Anterior cingulate cortex (tissue), 58 donors: ENCODE data around the gene NPHP4.

Experiments
- DNase-seq, 58 donors: peaks; one replicate each; lab custom pipeline; 2025; lab: John Stamatoyannopoulos, UW

NPHP4 gene

GRCh38 chr1:5844442-5844841 is 147.8 kb downstream of the NPHP4 start:
- DNase-seq, result no peak

- DNase-seq, result no peak
These were observed 148.6 kb downstream of the NPHP4 start for GRCh38 chr1:5843521-5844096.

DNA sequence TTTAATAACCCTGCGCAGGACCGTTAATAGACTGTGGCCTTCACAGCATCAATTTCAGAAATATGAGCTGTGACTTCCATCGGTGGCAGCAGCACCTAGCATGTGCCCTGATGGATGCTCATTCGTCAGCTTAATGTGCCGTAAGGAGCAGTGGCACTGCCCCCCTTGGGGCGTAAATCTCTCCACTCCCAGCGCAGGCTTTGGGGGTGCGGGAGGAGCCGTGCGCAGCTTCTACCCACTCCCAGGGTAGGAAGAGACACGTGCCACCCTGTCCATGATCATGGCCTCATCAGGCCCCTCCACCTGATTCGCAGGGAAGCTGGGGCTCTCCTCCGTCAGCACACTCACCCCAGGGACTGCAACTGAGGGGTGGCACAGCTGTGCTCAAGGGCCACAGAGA is 149.5 kb downstream of the NPHP4 start:
- DNase-seq, result no peak

- DNase-seq, result no peak
These were observed 151.6 kb downstream of the NPHP4 start for GRCh38 chr1:5840551-5841001.

DNA sequence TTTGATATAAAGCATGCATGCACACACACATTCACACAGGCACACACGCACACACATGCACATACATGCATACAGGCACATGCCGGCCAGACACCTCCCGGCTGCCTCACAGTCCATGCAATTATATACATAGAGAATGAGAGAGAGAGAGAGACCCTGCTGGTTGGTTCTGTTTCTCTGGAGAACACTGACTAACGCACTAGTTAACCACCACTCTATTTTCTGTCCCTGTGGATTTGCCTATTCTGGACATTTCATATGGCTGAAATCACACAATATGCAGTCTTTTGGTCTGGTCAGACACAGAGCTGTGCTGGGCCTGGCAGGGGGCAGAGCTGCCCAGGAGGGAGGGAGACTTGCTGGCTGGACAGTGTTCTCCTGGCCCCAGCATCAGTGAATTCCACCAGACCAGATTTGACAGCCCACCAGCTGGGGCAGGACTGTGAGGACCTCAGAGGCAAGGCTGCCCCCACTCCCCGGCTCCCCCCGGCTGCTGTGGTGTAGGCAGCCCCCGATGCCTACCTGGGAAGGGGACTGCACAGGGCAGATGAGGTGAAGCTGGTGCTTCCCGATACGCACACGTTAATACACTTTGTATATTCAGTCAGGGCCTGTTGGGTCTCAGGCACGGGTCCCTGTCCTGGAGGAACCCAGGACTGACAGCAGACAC is 152.2 kb downstream of the NPHP4 start:
- DNase-seq, result no peak

- DNase-seq, result no peak
These were observed 152.9 kb downstream of the NPHP4 start for GRCh38 chr1:5839161-5839880.

GRCh38 chr1:5837976-5838653 is 154.1 kb downstream of the NPHP4 start:
- DNase-seq, result no peak

DNA sequence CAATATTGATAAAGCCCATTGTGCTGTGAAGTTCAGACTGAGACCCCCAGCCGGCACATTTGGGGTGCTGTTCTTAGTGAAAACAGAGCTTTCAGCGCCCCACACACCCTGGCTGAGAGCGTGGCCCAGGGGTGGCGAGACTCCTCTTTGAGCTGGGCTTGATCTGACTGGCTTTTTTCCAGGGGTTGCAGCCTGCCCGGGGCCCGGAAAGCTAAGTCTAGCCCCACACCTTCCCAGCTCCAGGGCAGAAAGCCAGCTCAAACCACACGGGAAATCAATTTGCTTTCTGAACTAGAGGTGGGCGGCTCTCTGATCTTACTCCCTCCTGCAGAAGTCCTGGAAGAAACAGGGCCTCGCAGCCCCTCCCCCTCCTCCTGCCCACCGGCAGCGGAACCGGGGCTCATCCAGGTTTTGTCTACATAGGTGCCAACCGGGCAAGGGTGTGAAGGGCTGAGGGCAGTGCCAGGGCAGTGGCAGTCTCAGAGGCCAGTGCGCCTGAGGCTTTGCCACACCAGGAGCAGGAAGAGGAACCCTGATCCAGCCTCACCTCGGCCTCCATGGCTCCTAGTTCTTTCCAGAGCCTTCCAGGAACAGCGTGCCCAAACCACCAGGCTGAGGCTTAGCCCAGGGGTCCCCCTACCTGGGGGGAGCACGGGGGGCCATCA is 155.3 kb downstream of the NPHP4 start:
- DNase-seq, result no peak

DNA sequence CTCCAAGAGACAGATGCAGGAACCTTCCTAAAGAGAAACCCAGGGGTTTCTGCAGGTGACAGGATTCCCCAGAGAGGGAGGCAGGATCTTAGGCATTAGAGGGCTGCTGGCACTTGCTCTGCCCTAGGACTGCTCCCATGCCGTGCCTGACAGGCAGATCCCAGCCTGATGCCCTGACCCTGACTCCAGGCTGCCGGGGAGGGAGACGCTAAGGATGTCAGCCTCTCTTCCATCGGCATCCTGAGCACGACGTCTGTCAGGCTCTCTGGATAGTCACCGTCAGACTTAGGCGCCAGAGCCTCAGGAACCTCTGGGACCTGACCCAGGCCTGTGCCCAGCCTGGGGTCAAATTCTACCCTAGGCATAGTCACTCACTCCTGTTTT is 157.1 kb downstream of the NPHP4 start:
- DNase-seq, result no peak

DNA sequence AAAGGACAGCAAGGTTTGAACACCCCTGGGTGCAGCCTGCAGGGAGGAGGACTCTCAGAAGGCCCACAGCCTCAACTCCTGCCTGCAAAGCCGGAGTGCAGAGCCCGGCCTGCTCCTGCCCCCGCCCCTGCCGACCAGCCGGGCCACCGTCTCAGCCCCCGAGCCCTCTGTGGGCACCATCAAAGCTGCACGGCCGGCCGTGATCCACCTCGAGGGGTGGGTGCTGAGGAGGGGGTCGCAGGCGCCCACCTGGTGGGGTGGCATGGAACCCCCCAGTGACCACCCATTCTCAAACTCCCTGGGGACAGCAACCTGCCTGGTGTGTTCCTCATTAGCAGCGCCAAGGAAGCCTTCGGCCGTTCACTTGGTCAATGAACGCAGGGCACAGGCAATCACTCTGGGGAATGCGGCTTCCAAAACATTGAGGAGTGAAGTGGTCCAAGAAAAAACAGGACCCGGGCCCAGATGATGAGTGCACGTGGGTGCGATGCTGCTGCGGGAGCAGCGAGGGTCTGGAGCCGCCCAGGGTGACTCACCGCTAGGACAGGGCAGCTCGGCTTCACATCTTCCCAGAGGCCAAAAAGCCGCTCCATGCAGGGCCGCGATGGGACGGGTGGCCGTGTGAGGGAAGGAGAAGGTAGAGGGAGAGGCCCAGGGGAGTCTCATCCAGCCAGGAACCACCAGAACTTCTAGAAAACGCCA is 157.6 kb downstream of the NPHP4 start:
- no peak for DNase-seq

GRCh38 chr1:5833911-5834310 is 158.3 kb downstream of the NPHP4 start:
- DNase-seq, result no peak

- no peak for DNase-seq
These were observed 159.0 kb downstream of the NPHP4 start for GRCh38 chr1:5832916-5833895.

DNA sequence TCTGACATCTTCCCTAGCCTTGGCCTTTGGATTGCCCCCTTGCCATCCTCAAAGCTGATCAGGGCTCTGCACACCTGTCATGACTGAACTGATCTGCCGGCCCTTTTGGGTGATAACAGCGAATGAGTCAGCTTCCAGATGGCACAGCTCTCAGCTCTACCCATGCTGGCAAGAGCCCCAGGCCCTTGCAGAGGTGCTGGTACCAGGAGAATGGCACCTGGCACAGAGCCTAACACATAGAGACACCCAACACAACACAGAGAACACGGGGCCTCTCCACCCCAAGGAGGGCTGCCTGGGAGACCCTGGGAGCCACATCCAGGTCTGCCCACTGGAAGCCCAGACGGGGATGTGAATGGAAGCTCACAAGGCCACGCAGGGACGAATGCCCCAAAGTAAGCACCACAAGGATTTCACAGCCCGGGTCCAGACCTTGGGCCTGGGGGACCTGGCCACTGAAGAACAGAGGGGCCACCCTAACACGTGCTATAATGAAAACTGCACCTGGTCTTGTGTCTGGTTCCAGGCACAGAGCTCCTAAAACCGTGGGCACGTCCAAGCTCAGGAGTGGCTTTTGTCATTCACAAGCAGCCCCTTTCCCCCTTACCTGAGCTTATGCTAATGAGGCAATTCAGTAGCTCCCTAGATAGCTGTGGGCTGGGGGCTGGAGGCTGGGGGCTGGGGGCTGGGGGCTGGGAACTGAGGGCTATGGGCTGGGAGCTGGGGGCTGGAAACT is 160.5 kb downstream of the NPHP4 start:
- DNase-seq, result peak in 2 of 58 donors; percentile 4 to 17

DNA sequence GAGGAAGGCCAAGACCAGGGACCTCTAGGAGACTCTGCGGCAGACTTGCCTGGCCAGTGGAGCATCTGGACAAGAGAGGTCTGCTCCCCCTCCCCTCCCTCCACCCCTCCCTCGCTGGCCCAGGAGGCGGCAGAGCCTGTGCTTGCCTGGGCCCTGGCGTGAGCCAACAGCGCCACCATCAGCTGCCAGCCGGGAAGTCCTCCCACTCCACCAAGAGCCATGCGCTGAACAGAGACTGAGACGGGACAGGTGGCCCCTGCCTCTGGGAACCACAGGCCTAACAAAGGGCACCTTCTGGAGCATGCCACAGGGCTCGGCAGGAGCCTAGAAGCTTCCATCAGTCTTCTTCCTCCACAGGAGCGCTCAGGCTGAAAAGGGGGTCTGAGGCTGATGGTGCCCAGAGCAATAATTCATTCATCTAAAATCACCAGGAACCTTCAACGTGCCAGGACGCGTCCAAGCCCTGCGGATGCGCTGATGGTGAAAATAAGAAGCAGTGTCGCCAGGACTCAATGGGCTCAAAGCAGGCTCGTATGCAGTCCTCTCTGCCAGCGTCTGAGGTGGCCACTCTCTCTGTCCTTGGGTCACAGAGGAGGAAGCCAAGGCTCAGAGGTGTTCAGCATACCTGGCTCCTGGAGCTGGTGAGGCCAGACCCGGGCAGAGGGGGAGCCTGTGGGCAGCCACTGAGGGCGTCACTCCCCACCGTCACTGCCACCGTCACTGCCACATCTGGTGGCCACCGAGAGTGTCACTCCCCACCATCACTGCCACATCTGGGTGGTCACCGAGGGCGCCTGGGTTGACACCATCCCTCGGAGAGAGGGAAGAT is 161.2 kb downstream of the NPHP4 start:
- peak in 13 of 58 donors; percentile 6 to 46 (median 13) for DNase-seq

DNA sequence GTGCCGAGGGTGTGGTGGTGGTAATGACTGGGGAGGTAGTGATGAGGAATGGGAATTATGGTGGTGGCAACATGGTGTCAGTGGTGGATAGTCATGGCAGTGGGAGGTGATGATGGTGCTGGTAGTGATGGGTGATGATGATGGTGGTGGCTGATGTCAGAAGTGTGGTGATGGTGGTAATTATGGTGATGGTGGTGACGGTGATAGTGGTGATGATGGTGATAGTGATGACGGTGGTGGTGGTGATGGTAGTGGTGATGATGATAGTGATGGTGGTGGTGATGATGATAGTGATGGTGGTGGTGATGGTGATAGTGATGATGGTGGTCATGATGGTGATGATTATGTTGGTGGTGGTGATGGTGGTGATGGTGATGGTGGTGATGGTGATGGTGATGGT is 162.8 kb downstream of the NPHP4 start:
- no peak for DNase-seq

DNA sequence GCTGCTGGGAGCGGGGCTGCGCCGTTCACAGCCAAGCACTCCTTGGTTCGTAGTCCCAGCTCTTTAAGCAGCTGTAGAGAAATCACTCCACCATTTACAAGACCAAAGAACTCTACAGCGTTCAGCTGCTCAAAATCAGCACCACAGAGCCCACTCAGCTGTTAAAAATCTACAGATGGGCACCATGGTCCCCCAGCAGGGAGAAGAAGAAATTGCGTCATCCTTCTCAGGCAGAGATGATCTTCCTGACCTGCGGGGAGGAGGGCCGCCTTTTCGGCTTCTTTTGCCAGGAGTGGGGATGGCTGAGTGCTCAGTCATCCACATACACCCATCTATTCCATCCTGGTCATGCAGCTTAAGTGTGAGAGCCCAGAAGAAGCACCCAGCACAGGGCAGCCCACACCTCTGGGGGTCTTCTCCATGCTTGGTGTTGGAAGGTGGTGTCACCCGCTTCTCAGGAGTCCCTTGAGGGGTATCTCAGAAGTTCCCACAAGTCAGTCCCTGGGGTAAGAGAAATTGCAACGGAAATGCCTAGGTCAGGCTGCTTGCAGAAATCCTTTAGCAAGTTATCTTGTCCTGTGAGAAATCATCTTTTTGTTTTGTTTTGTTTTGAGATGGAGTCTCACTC is 163.8 kb downstream of the NPHP4 start:
- DNase-seq, result no peak

DNA sequence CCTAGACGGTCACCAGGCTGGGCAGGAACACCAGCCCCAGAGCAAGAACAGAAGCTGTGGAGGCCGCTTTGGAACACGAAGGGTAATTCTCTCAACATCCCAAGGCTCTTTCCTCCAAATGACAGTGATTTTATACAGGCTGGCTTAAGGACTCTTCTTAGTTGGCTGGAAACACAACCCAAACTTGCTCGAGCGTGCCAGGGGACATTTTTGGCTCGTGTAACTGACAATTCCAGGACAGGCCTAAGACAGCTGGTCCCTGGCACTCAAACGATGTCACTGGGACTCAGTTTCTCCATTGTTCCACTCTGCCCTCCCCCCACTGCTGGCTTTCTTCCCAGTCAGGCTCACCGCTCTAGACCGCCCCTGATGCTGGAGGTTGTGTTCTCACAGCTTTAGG is 164.7 kb downstream of the NPHP4 start:
- DNase-seq, result no peak
